ENCODE data around the gene SMC6.

- TF ChIP-seq CTCF (IDR thresholded peaks at IDR 0.05; ENCODE audit: low read depth, low read length) (no peak), EZH2phosphoT487 (IDR thresholded peaks at IDR 0.05; ENCODE audit: low read depth) (no peak)
Observed at GRCh38 chr2:17799301-17800120, 45.9 kb upstream of the SMC6 start.

Measured in OCI-LY3 (cell line).